ENCODE measurements around the gene BANP. TPM values are rescaled to one million over a fixed set of nuclear protein-coding genes. Genes with fewer than 3 reads are reported as not detected.

BANP gene
- total RNA-seq, 1 experiment from 2014 or later: 22.6 TPM

- ATAC-seq: no peak
- no peak for DNase-seq (ENCODE audit: low read depth, low spot score)
- H3K36me3 ChIP-seq (ENCODE audit: control insufficient read depth, insufficient read depth, low read length): no peaks in the 10 kb centered on the region; the same call in 1 of the 2 replicates
- no peaks in the 10 kb centered on the region for H3K4me1 ChIP-seq (ENCODE audit: control insufficient read depth, insufficient read depth, low read length)
- H3K9me3 ChIP-seq (ENCODE audit: control insufficient read depth, insufficient read depth, low read depth, low read length): no peaks in the 10 kb centered on the region
- H3K4me3 ChIP-seq (ENCODE audit: low read depth in 2 of 2, low read length in 2 of 2): no peak overlapping the region
- POLR2A ChIA-PET: no interaction called here
- H3K27me3 ChIP-seq (ENCODE audit: control insufficient read depth, insufficient read depth, low read length): no peaks in the 10 kb centered on the region
- no TSS peak for BruUV-seq (replicated peaks)
- intact Hi-C loops (cut with micrococcal nuclease; ENCODE audit: unreplicated experiment) (no loop called here), in situ Hi-C loops (cut with HindIII; ENCODE audit: low pct_unique_long_range_greater_than_20kb, low sequenced_read_pairs) (no loop called here)
- CTCF ChIA-PET: no interaction called here
- TF ChIP-seq TCF7L2 (IDR thresholded peaks at IDR 0.05; ENCODE audit: low read depth, low read length) (no peak), SIN3A (IDR thresholded peaks at IDR 0.05; ENCODE audit: borderline replicate concordance, insufficient read depth, low read depth, low read length) (no peak)
- H3K27ac ChIP-seq (ENCODE audit: low read length): no peak overlapping the region
Observed at GRCh38 chr16:88005968-88006367, 54.7 kb downstream of the BANP start.

- no peak overlapping the region for H3K27ac ChIP-seq (ENCODE audit: low read length)
- H3K27me3 ChIP-seq (ENCODE audit: control insufficient read depth, insufficient read depth, low read length): no peaks in the 10 kb centered on the region
- H3K9me3 ChIP-seq (ENCODE audit: control insufficient read depth, insufficient read depth, low read depth, low read length): no peaks in the 10 kb centered on the region
- ChIA-PET CTCF (no interaction called here), POLR2A (no interaction called here)
- TF ChIP-seq SIN3A (IDR thresholded peaks at IDR 0.05; ENCODE audit: borderline replicate concordance, insufficient read depth, low read depth, low read length) (no peak), CTCF (IDR thresholded peaks at IDR 0.05) (no peak), TCF7L2 (IDR thresholded peaks at IDR 0.05; ENCODE audit: low read depth, low read length) (no peak), POLR2AphosphoS5 (IDR thresholded peaks at IDR 0.05; ENCODE audit: low read depth, low read length) (no peak)
- TF ChIP-seq, protein P1, sequence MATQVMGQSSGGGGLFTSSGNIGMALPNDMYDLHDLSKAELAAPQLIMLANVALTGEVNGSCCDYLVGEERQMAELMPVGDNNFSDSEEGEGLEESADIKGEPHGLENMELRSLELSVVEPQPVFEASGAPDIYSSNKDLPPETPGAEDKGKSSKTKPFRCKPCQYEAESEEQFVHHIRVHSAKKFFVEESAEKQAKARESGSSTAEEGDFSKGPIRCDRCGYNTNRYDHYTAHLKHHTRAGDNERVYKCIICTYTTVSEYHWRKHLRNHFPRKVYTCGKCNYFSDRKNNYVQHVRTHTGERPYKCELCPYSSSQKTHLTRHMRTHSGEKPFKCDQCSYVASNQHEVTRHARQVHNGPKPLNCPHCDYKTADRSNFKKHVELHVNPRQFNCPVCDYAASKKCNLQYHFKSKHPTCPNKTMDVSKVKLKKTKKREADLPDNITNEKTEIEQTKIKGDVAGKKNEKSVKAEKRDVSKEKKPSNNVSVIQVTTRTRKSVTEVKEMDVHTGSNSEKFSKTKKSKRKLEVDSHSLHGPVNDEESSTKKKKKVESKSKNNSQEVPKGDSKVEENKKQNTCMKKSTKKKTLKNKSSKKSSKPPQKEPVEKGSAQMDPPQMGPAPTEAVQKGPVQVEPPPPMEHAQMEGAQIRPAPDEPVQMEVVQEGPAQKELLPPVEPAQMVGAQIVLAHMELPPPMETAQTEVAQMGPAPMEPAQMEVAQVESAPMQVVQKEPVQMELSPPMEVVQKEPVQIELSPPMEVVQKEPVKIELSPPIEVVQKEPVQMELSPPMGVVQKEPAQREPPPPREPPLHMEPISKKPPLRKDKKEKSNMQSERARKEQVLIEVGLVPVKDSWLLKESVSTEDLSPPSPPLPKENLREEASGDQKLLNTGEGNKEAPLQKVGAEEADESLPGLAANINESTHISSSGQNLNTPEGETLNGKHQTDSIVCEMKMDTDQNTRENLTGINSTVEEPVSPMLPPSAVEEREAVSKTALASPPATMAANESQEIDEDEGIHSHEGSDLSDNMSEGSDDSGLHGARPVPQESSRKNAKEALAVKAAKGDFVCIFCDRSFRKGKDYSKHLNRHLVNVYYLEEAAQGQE (IDR thresholded peaks at IDR 0.05; ENCODE audit: insufficient read depth in 1 of 2, low read depth in 2 of 2, low read length in 1 of 2): no peak
- in situ Hi-C loops (cut with HindIII; ENCODE audit: low pct_unique_long_range_greater_than_20kb, low sequenced_read_pairs) (no loop called here), intact Hi-C loops (cut with micrococcal nuclease; ENCODE audit: unreplicated experiment) (no loop called here)
- BruUV-seq (replicated peaks): no TSS peak
- no peaks in the 10 kb centered on the region for H3K4me1 ChIP-seq (ENCODE audit: control insufficient read depth, insufficient read depth, low read length)
- H3K4me3 ChIP-seq (ENCODE audit: low read depth in 2 of 2, low read length in 2 of 2): no peak overlapping the region
- DNase-seq (ENCODE audit: low read depth, low spot score) (no peak), ATAC-seq (no peak)
- no peaks in the 10 kb centered on the region; the same call in 1 of the 2 replicates for H3K36me3 ChIP-seq (ENCODE audit: control insufficient read depth, insufficient read depth, low read length)
Observed at GRCh38 chr16:88007321-88007731, 56.1 kb downstream of the BANP start.

- ChIA-PET CTCF (no interaction called here), POLR2A (no interaction called here)
- Histone ChIP-seq H3K27ac (ENCODE audit: low read length) (no peak overlapping the region), H3K4me1 (ENCODE audit: control insufficient read depth, insufficient read depth, low read length) (no peaks in the 10 kb centered on the region), H3K36me3 (ENCODE audit: control insufficient read depth, insufficient read depth, low read length) (no peaks in the 10 kb centered on the region; the same call in 1 of the 2 replicates), H3K4me3 (ENCODE audit: low read depth in 2 of 2, low read length in 2 of 2) (no peak overlapping the region), H3K9me3 (ENCODE audit: control insufficient read depth, insufficient read depth, low read depth, low read length) (no peaks in the 10 kb centered on the region), H3K27me3 (ENCODE audit: control insufficient read depth, insufficient read depth, low read length) (no peaks in the 10 kb centered on the region)
- TF ChIP-seq CTCF (IDR thresholded peaks at IDR 0.05): no peak
- TF ChIP-seq POLR2AphosphoS5 (IDR thresholded peaks at IDR 0.05; ENCODE audit: low read depth, low read length): no peak
- TF ChIP-seq TCF7L2 (IDR thresholded peaks at IDR 0.05; ENCODE audit: low read depth, low read length): no peak
- no peak for TF ChIP-seq SIN3A (IDR thresholded peaks at IDR 0.05; ENCODE audit: borderline replicate concordance, insufficient read depth, low read depth, low read length)
- TF ChIP-seq, protein P1 (IDR thresholded peaks at IDR 0.05; ENCODE audit: insufficient read depth in 1 of 2, low read depth in 2 of 2, low read length in 1 of 2): no peak
- ATAC-seq (no peak), DNase-seq (ENCODE audit: low read depth, low spot score) (no peak)
- in situ Hi-C loops (cut with HindIII; ENCODE audit: low pct_unique_long_range_greater_than_20kb, low sequenced_read_pairs): no loop called here
- no TSS peak for BruUV-seq (replicated peaks)
- intact Hi-C loops (cut with micrococcal nuclease; ENCODE audit: unreplicated experiment): no loop called here
Observed at GRCh38 chr16:88008840-88009239, 57.6 kb downstream of the BANP start.
